GM12878 (cell line): ENCODE measurements around the gene SLC5A10. TPM values are rescaled to one million over a fixed set of nuclear protein-coding genes. Genes with fewer than 3 reads are reported as not detected.
A peak's percentile ranks its signal among the peaks of the same experiment; 100 is the strongest.

Source experiments
- ATAC-seq: fragments of 200-7000 bp; cut with Tn5 transposase; 3 replicates; pipeline ENCODE4 v1.9.1; 2020; ENCODE audit warnings: mild to moderate bottlenecking, moderate library complexity
- BruUV-seq: library from RNA; stranded (reverse); fragments of 400-500 nt; replicated peaks from 2 replicates; lab custom pipeline; 2021; lab: Mats Ljungman, UMichigan
- CTCF ChIA-PET: fragments of 300-600 bp; sonication (Branson Sonifier 250); formaldehyde crosslinking; extraction: SDS; loops from one replicate; lab custom pipeline; 2021; ENCODE audit warnings: inconsistent platforms; lab: Yijun Ruan, JAX
- POLR2A ChIA-PET: fragments of 350-600 bp; formaldehyde crosslinking; extraction: SDS; loops from one replicate; lab custom pipeline; 2021; ENCODE audit warnings: inconsistent platforms; lab: Charles Lee
- RAD21 ChIA-PET: fragments of 300-600 bp; sonication (Branson Sonifier 250); formaldehyde crosslinking; loops from one replicate; lab custom pipeline; 2023; ENCODE audit warnings: antibody characterized with exemption; ENCODE audit not compliant: unreplicated experiment; lab: Charles Lee
- SMC1A ChIA-PET: fragments of 300-600 bp; sonication (Branson Sonifier 250); formaldehyde crosslinking; loops from one replicate; lab custom pipeline; 2023; ENCODE audit not compliant: unreplicated experiment, uncharacterized antibody; lab: Charles Lee
- DNase-seq: peaks from one replicate; pipeline ENCODE4 v3.0.0-alpha.2; 2011; ENCODE audit warnings: low read depth, low spot score
- FAIRE-seq: peaks from 3 replicates; lab custom pipeline; 2011; peaks lifted over from hg19 to GRCh38; lab: Jason Lieb, UNC
- H2AFZ ChIP-seq: 2 replicates; pipeline ENCODE4 v1.6.0; 2011; ENCODE audit warnings: low read depth, low read length, control low read depth; ENCODE audit not compliant: control insufficient read depth
- H3K27ac ChIP-seq: 2 replicates; pipeline ENCODE4 v1.5.1; 2011; ENCODE audit warnings: control low read depth; ENCODE audit not compliant: control insufficient read depth, insufficient read depth
- H3K27me3 ChIP-seq, 2 experiments: replicated peaks in 1 of 2; 2 replicates each; pipeline versions ENCODE4 v1.6.0 to v1.6.1; 2011; ENCODE audit warnings: low read length in 1 of 2; ENCODE audit not compliant: control insufficient read depth in 2 of 2, insufficient read depth in 2 of 2
- H3K36me3 ChIP-seq, 2 experiments: 2 replicates each; pipeline ENCODE4 v1.5.1; 2011; ENCODE audit warnings: low read length in 1 of 2; ENCODE audit not compliant: control insufficient read depth in 2 of 2, insufficient read depth in 2 of 2
- H3K4me1 ChIP-seq: 2 replicates; pipeline ENCODE4 v1.6.1; 2011; ENCODE audit warnings: mild to moderate bottlenecking, low read length, moderate library complexity, mixed read lengths; ENCODE audit not compliant: control insufficient read depth, insufficient read depth
- H3K4me2 ChIP-seq: 2 replicates; pipeline ENCODE4 v1.6.0; 2011; ENCODE audit warnings: control low read depth; ENCODE audit not compliant: control insufficient read depth, insufficient read depth
- H3K4me3 ChIP-seq: fragments of 200-600 bp; sonication (generic); 2 replicates; pipeline ENCODE4 v1.5.1; 2016
- H3K79me2 ChIP-seq: 2 replicates; pipeline ENCODE4 v1.6.0; 2011; ENCODE audit warnings: low read length; ENCODE audit not compliant: control insufficient read depth, insufficient read depth
- H3K9ac ChIP-seq: 2 replicates; pipeline ENCODE4 v1.8.0; 2011; ENCODE audit warnings: low read length, control low read depth, mixed read lengths; ENCODE audit not compliant: control insufficient read depth, insufficient read depth
- H3K9me3 ChIP-seq: replicated peaks from 3 replicates; pipeline ENCODE4 v1.5.1; 2011; ENCODE audit warnings: mild to moderate bottlenecking, low read length; ENCODE audit not compliant: control insufficient read depth, insufficient read depth
- H4K20me1 ChIP-seq: 2 replicates; pipeline ENCODE4 v1.6.0; 2011; ENCODE audit not compliant: control insufficient read depth, insufficient read depth
- CEBPB ChIP-seq, 2 experiments: fragments of 150-350 bp in 1 of 2; IDR thresholded peaks; 2 replicates each; pipeline ENCODE4 v1.6.1; 2012 to 2014; ENCODE audit warnings: low read depth in 2 of 2, low read length in 2 of 2, borderline replicate concordance in 1 of 2, inconsistent platforms in 1 of 2
- MLLT1 ChIP-seq: fragments of 450-650 bp; IDR thresholded peaks from 2 replicates; pipeline ENCODE4 v1.6.1; 2016; ENCODE audit warnings: mild to moderate bottlenecking
- NR2C1 ChIP-seq: fragments of 450-650 bp; IDR thresholded peaks from 2 replicates; pipeline ENCODE4 v1.6.1; 2017; ENCODE audit warnings: antibody characterized with exemption, mild to moderate bottlenecking, moderate library complexity
- PAX5 ChIP-seq: IDR thresholded peaks from 2 replicates; pipeline ENCODE4 v1.6.1; 2011; ENCODE audit warnings: low read depth, low read length, borderline replicate concordance
- YBX1 ChIP-seq: fragments of 450-650 bp; IDR thresholded peaks from 2 replicates; pipeline ENCODE4 v1.6.1; 2016; ENCODE audit warnings: antibody characterized with exemption
- WGBS: methylation state at CpG from one replicate; pipeline ENCODE4 v1.1.6; 2016; ENCODE audit warnings: low lambda C conversion rate; ENCODE audit not compliant: insufficient replicate concordance, insufficient coverage; ENCODE audit errors: missing lambda C conversion rate; 5-methylcytosine and 5-hydroxymethylcytosine counted together
- in situ Hi-C: fragments of 300-500 bp; cut with MboI; formaldehyde crosslinking; loops from 9 replicates; pipeline ENCODE4 v1.14.3; 2018; ENCODE audit warnings: mixed read lengths
- intact Hi-C: fragments of 100-400 bp; cut with micrococcal nuclease; formaldehyde crosslinking; loops from one replicate; pipeline ENCODE4 v1.14.2; 2022; ENCODE audit not compliant: unreplicated experiment
- polyA plus RNA-seq, 11 experiments: library from polyadenylated mRNA; depleted of rRNA in 4 of 11; unstranded in 6 of 11; stranded (reverse) in 5 of 11; fragments of >200 nt; fragmentation: Nextera tagmentation in 4 of 11; fragmentation: Illumina TruSeq in 1 of 11; extraction: Ambion mirVana in 4 of 11; extraction: Trizol in 1 of 11; gene quantifications; 1 replicate in 1 of 11; 2 replicates in 10 of 11; pipeline versions ENCODE4 v1.2.1 to v1.2.3, GENCODE V29; 2011 to 2016; ENCODE audit warnings: inconsistent platforms in 2 of 11, missing spikeins in 2 of 11, low read depth in 1 of 11
- total RNA-seq, 4 experiments: library from RNA; depleted of rRNA in 3 of 4; stranded (reverse); fragments of >200 nt in 3 of 4; fragmentation: Illumina TruSeq in 1 of 4; extraction: Trizol in 1 of 4; gene quantifications; 2 replicates each; pipeline versions ENCODE4 v1.2.1 to v1.2.3, GENCODE V29; 2013 to 2021
- TF ChIP-seq, protein P1 (sequence below): fragments of 150-350 bp; IDR thresholded peaks from 2 replicates; pipeline ENCODE4 v1.6.1; 2016; ENCODE audit warnings: low read depth, low read length
- TF ChIP-seq, protein P2 (sequence below): IDR thresholded peaks from 2 replicates; pipeline ENCODE4 v1.6.1; 2011; ENCODE audit warnings: borderline replicate concordance, low read depth, mild to moderate bottlenecking, moderate library complexity, mixed read lengths, low read length; ENCODE audit not compliant: insufficient read depth; ENCODE audit errors: extremely low read length

SLC5A10 gene
- total and polyA plus RNA-seq, 10 of the 15 experiments (the other 5 are each of a cell fraction or from before 2014, with no cell fraction given), result under 0.01 to 0.18 (median 0.07) TPM; not detected in 4

GRCh38 chr17:18987230-18987610 is 35.3 kb downstream of the SLC5A10 start:
- SMC1A ChIA-PET, result no interaction called here
- H3K4me1 ChIP-seq, result no peaks in the 10 kb centered on the region
- H3K27ac ChIP-seq, result no peak overlapping the region
- POLR2A ChIA-PET, result no interaction called here
- ATAC-seq (no peak), FAIRE-seq (no peak), DNase-seq (no peak)
- no peak overlapping the region for H3K4me3 ChIP-seq
- no peaks in the 10 kb centered on the region for H4K20me1 ChIP-seq
- H3K79me2 ChIP-seq, result no peaks in the 10 kb centered on the region
- H2AFZ ChIP-seq, result no peak overlapping the region
- H3K27me3 ChIP-seq, result no peaks in the 10 kb centered on the region
- TF ChIP-seq MLLT1 (no peak), YBX1 (no peak), PAX5 (no peak), CEBPB (IDR thresholded peaks at IDR 0.05; ENCODE audit: borderline replicate concordance in 1 of 2, low read depth in 2 of 2, low read length in 2 of 2) (no peak), NR2C1 (no peak)
- TF ChIP-seq, protein P1, sequence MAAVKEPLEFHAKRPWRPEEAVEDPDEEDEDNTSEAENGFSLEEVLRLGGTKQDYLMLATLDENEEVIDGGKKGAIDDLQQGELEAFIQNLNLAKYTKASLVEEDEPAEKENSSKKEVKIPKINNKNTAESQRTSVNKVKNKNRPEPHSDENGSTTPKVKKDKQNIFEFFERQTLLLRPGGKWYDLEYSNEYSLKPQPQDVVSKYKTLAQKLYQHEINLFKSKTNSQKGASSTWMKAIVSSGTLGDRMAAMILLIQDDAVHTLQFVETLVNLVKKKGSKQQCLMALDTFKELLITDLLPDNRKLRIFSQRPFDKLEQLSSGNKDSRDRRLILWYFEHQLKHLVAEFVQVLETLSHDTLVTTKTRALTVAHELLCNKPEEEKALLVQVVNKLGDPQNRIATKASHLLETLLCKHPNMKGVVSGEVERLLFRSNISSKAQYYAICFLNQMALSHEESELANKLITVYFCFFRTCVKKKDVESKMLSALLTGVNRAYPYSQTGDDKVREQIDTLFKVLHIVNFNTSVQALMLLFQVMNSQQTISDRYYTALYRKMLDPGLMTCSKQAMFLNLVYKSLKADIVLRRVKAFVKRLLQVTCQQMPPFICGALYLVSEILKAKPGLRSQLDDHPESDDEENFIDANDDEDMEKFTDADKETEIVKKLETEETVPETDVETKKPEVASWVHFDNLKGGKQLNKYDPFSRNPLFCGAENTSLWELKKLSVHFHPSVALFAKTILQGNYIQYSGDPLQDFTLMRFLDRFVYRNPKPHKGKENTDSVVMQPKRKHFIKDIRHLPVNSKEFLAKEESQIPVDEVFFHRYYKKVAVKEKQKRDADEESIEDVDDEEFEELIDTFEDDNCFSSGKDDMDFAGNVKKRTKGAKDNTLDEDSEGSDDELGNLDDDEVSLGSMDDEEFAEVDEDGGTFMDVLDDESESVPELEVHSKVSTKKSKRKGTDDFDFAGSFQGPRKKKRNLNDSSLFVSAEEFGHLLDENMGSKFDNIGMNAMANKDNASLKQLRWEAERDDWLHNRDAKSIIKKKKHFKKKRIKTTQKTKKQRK, result no peak
- TF ChIP-seq, protein P2, sequence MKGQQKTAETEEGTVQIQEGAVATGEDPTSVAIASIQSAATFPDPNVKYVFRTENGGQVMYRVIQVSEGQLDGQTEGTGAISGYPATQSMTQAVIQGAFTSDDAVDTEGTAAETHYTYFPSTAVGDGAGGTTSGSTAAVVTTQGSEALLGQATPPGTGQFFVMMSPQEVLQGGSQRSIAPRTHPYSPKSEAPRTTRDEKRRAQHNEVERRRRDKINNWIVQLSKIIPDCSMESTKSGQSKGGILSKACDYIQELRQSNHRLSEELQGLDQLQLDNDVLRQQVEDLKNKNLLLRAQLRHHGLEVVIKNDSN, result no peak
- in situ Hi-C loops, result no loop called here
- peaks cover 0 to 13% of the 10 kb centered on the region in 2 experiments; a peak in 3 of 4 replicates for H3K36me3 ChIP-seq
- CTCF ChIA-PET, result interaction anchor here (0.8 to 1.9 kb wide), 2 partner anchors 10 to 26 kb away, joined by 3 to 5 read pairs; no protein-coding TSS in a partner anchor
- no peak overlapping the region for H3K9ac ChIP-seq
- RAD21 ChIA-PET, result no interaction called here
- no peaks in the 10 kb centered on the region for H3K9me3 ChIP-seq
- no peak overlapping the region for H3K4me2 ChIP-seq
- 89% methylated on average over 9 of the region's 9 CpGs for WGBS
- TSS peak; percentile 40 for BruUV-seq
- intact Hi-C loops, result no loop called here
